ENCODE measurements around the gene FABP1.

- TF ChIP-seq CTCF (conservative IDR thresholded peaks at IDR 0.05) (no peak), ZFX (IDR thresholded peaks at IDR 0.05) (no peak)
Observed at GRCh38 chr2:88126772-88127637, 857 bp downstream of the FABP1 start.
